SK-N-SH (cell line): ENCODE measurements around the gene WDR87. TPM values are rescaled to one million over a fixed set of nuclear protein-coding genes. Genes with fewer than 3 reads are reported as not detected.

ENCODE experiments used
- CTCF ChIA-PET: fragments of 300-600, 350-600 bp; formaldehyde crosslinking; extraction: SDS; loops from one replicate; lab custom pipeline; 2021; lab: Yijun Ruan, JAX
- POLR2A ChIA-PET: fragments of 350-600 bp; sonication (Branson Sonifier 250); formaldehyde crosslinking; extraction: SDS; loops from one replicate; lab custom pipeline; 2020; ENCODE audit warnings: antibody characterized with exemption, inconsistent platforms; lab: Yijun Ruan, JAX
- DNase-seq: peaks from one replicate; pipeline ENCODE4 v3.0.0; 2012
- H2AFZ ChIP-seq: fragments of 200-600 bp; sonication (generic); 2 replicates; pipeline ENCODE4 v1.8.1; 2016; ENCODE audit warnings: antibody characterized with exemption, mild to moderate bottlenecking, low read depth
- H3F3A ChIP-seq: fragments of 200-600 bp; sonication (generic); replicated peaks from 2 replicates; pipeline ENCODE3; 2016; ENCODE audit warnings: antibody characterized with exemption, mild to moderate bottlenecking; ENCODE audit not compliant: insufficient read depth
- H3K27ac ChIP-seq, 2 experiments: fragments of 200-500 bp in 1 of 2; fragments of 200-600 bp in 1 of 2; sonication (Bioruptor generic) in 1 of 2; sonication (generic), shearing (Covaris generic) in 1 of 2; 2 replicates each; pipeline versions ENCODE4 v1.5.1 to v1.6.1; 2014 to 2016; ENCODE audit warnings: low read depth in 2 of 2, inconsistent platforms in 1 of 2, low read length in 1 of 2, mild to moderate bottlenecking in 1 of 2, mixed read lengths in 1 of 2
- H3K27me3 ChIP-seq: fragments of 200-600 bp; sonication (generic), shearing (Covaris generic); 2 replicates; pipeline ENCODE4 v1.6.1; 2016; ENCODE audit warnings: mixed run types; ENCODE audit not compliant: insufficient read depth
- H3K36me3 ChIP-seq, 2 experiments: fragments of 200-500 bp in 1 of 2; fragments of 200-600 bp in 1 of 2; sonication (Bioruptor generic) in 1 of 2; sonication (generic) in 1 of 2; replicated peaks in 1 of 2; 2 replicates each; pipeline versions ENCODE3 to v1.5.1; 2014 to 2016; ENCODE audit warnings: low read length in 1 of 2, mild to moderate bottlenecking in 1 of 2; ENCODE audit not compliant: insufficient read depth in 2 of 2, control insufficient read depth in 1 of 2
- H3K4me1 ChIP-seq, 2 experiments: fragments of 200-500 bp in 1 of 2; fragments of 200-600 bp in 1 of 2; sonication (Bioruptor generic) in 1 of 2; sonication (generic), shearing (Covaris generic) in 1 of 2; 2 replicates each; pipeline versions ENCODE4 v1.5.1 to v1.6.1; 2014 to 2016; ENCODE audit warnings: low read depth in 1 of 2, low read length in 1 of 2, mixed run types in 1 of 2; ENCODE audit not compliant: insufficient read depth in 2 of 2, control insufficient read depth in 1 of 2
- H3K4me2 ChIP-seq: fragments of 200-600 bp; sonication (generic), shearing (Covaris generic); 2 replicates; pipeline ENCODE4 v1.6.1; 2017; ENCODE audit warnings: mixed run types
- H3K4me3 ChIP-seq, 2 experiments: fragments of 200-500 bp in 1 of 2; fragments of 200-600 bp in 1 of 2; sonication (Bioruptor generic) in 1 of 2; sonication (generic), shearing (Covaris generic) in 1 of 2; 2 replicates each; pipeline versions ENCODE4 v1.5.1 to v1.8.1; 2014 to 2016; ENCODE audit warnings: low read depth in 2 of 2, inconsistent platforms in 1 of 2, low read length in 1 of 2, mild to moderate bottlenecking in 1 of 2, mixed read lengths in 1 of 2, moderate library complexity in 1 of 2
- H3K79me2 ChIP-seq: fragments of 200-600 bp; sonication (generic); 2 replicates; pipeline ENCODE4 v1.8.1; 2017; ENCODE audit warnings: mild to moderate bottlenecking; ENCODE audit not compliant: insufficient read depth
- H3K9ac ChIP-seq: fragments of 200-600 bp; sonication (generic); 2 replicates; pipeline ENCODE4 v1.6.1; 2017; ENCODE audit warnings: mixed run types
- H3K9me2 ChIP-seq: fragments of 200-600 bp; sonication (generic); 2 replicates; pipeline ENCODE4 v1.6.1; 2017; ENCODE audit warnings: mixed run types
- H3K9me3 ChIP-seq: fragments of 200-600 bp; sonication (generic); 2 replicates; pipeline ENCODE4 v1.6.1; 2017; ENCODE audit warnings: mixed run types, mild to moderate bottlenecking, moderate library complexity
- H4K20me1 ChIP-seq: fragments of 200-600 bp; sonication (generic); 2 replicates; pipeline ENCODE4 v1.6.1; 2017; ENCODE audit warnings: mild to moderate bottlenecking, mixed run types; ENCODE audit not compliant: insufficient read depth
- CHD2 ChIP-seq: fragments of 150-350 bp; IDR thresholded peaks from 2 replicates; pipeline ENCODE4 v1.6.1; 2018; ENCODE audit warnings: low read length; ENCODE audit not compliant: partially characterized antibody
- EP300 ChIP-seq, 2 experiments: IDR thresholded peaks; 2 replicates each; pipeline versions ENCODE4 v1.4.0 to v1.6.1; 2012; ENCODE audit warnings: borderline replicate concordance in 1 of 2, low read depth in 1 of 2, low read length in 1 of 2
- EZH2phosphoT487 ChIP-seq: fragments of 200-600 bp; sonication (generic); IDR thresholded peaks from 2 replicates; pipeline ENCODE4 v1.6.1; 2017; ENCODE audit warnings: low read depth, mixed run types, mild to moderate bottlenecking, antibody characterized with exemption, moderate library complexity, borderline replicate concordance
- FOSL2 ChIP-seq: IDR thresholded peaks from 2 replicates; pipeline ENCODE4 v1.4.0; 2012; ENCODE audit warnings: low read depth, mild to moderate bottlenecking, moderate library complexity, borderline replicate concordance
- FOXJ3 ChIP-seq: sonication (generic); formaldehyde crosslinking; IDR thresholded peaks from 2 replicates; pipeline ENCODE4 v1.5.1; 2020; ENCODE audit warnings: mild to moderate bottlenecking, missing genetic modification reagents
- GATA2 ChIP-seq: sonication (generic); formaldehyde crosslinking; IDR thresholded peaks from 2 replicates; pipeline ENCODE4 v1.5.0; 2020; ENCODE audit warnings: mild to moderate bottlenecking, missing genetic modification reagents
- MXI1 ChIP-seq: IDR thresholded peaks from 2 replicates; pipeline ENCODE4 v1.6.1; 2012; ENCODE audit warnings: mild to moderate bottlenecking, low read depth, low read length, improper control_type of control experiment
- NFIC ChIP-seq: IDR thresholded peaks from 2 replicates; pipeline ENCODE4 v1.4.0; 2012; ENCODE audit warnings: borderline replicate concordance
- NRF1 ChIP-seq: IDR thresholded peaks from 2 replicates; pipeline ENCODE4 v1.6.1; 2012; ENCODE audit warnings: low read depth, mild to moderate bottlenecking, low read length
- PBX3 ChIP-seq: IDR thresholded peaks from 2 replicates; pipeline ENCODE4; 2012
- POLR2AphosphoS5 ChIP-seq: IDR thresholded peaks from 2 replicates; pipeline ENCODE4 v1.6.1; 2012; ENCODE audit warnings: low read depth, low read length
- RFX5 ChIP-seq: IDR thresholded peaks from 2 replicates; pipeline ENCODE4 v1.6.1; 2012; ENCODE audit warnings: mild to moderate bottlenecking, improper control_type of control experiment, low read length
- RXRA ChIP-seq: IDR thresholded peaks from 2 replicates; pipeline ENCODE4 v1.4.0; 2012; ENCODE audit warnings: low read depth, mild to moderate bottlenecking, borderline replicate concordance
- TAF1 ChIP-seq: IDR thresholded peaks from 2 replicates; pipeline ENCODE4 v1.6.1; 2012; ENCODE audit warnings: low read depth, mild to moderate bottlenecking, low read length, moderate library complexity, borderline replicate concordance
- TCF12 ChIP-seq: IDR thresholded peaks from 2 replicates; pipeline ENCODE4 v1.4.0; 2012
- WGBS: methylation state at CpG from one replicate; pipeline ENCODE4 v1.1.6; 2017; ENCODE audit warnings: low lambda C conversion rate; 5-methylcytosine and 5-hydroxymethylcytosine counted together
- polyA plus RNA-seq, 3 experiments: library from polyadenylated mRNA; depleted of rRNA; stranded (reverse); fragments of >200 nt; gene quantifications; 2 replicates each; pipeline ENCODE4 v1.2.3, GENCODE V29; 2012
- TF ChIP-seq, protein P1 (sequence below): IDR thresholded peaks from 2 replicates; pipeline ENCODE4 v1.6.1; 2012; ENCODE audit warnings: mild to moderate bottlenecking, low read depth, low read length, moderate library complexity

Gene WDR87
- polyA plus RNA-seq, 1 of the 3 experiments (the other 2 are of a cell fraction) = not detected

- no peak for TF ChIP-seq GATA2 (CRISPR knock-in tag)
- no peak for TF ChIP-seq TAF1
- no peak for TF ChIP-seq RFX5
- TF ChIP-seq, protein P1, sequence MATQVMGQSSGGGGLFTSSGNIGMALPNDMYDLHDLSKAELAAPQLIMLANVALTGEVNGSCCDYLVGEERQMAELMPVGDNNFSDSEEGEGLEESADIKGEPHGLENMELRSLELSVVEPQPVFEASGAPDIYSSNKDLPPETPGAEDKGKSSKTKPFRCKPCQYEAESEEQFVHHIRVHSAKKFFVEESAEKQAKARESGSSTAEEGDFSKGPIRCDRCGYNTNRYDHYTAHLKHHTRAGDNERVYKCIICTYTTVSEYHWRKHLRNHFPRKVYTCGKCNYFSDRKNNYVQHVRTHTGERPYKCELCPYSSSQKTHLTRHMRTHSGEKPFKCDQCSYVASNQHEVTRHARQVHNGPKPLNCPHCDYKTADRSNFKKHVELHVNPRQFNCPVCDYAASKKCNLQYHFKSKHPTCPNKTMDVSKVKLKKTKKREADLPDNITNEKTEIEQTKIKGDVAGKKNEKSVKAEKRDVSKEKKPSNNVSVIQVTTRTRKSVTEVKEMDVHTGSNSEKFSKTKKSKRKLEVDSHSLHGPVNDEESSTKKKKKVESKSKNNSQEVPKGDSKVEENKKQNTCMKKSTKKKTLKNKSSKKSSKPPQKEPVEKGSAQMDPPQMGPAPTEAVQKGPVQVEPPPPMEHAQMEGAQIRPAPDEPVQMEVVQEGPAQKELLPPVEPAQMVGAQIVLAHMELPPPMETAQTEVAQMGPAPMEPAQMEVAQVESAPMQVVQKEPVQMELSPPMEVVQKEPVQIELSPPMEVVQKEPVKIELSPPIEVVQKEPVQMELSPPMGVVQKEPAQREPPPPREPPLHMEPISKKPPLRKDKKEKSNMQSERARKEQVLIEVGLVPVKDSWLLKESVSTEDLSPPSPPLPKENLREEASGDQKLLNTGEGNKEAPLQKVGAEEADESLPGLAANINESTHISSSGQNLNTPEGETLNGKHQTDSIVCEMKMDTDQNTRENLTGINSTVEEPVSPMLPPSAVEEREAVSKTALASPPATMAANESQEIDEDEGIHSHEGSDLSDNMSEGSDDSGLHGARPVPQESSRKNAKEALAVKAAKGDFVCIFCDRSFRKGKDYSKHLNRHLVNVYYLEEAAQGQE = no peak
- no peak for TF ChIP-seq NFIC
- TF ChIP-seq PBX3 = no peak
- no peak for TF ChIP-seq EP300 (IDR thresholded peaks at IDR 0.05; ENCODE audit: borderline replicate concordance in 1 of 2, low read depth in 1 of 2, low read length in 1 of 2)
- no peak for TF ChIP-seq RXRA
- no peak for TF ChIP-seq TCF12
- no peak for TF ChIP-seq POLR2AphosphoS5
- TF ChIP-seq FOXJ3 (CRISPR knock-in tag) = no peak
- TF ChIP-seq CHD2 = no peak
- no peak for TF ChIP-seq NRF1
- no peak for TF ChIP-seq FOSL2
- no peak for TF ChIP-seq EZH2phosphoT487
- TF ChIP-seq MXI1 = no peak
- TF ChIP-seq, all 33 proteins: peak for 0
- H3K4me2 ChIP-seq = no peak overlapping the region
- no peaks in the 10 kb centered on the region for H3K27me3 ChIP-seq
- H3K9me2 ChIP-seq = no peaks in the 10 kb centered on the region
- peaks cover 0 to 5% of the 10 kb centered on the region in 2 experiments for H3K36me3 ChIP-seq
- 94% methylated on average over 5 of the region's 5 CpGs for WGBS
- H3F3A ChIP-seq = no peaks in the 10 kb centered on the region
- no peaks in the 10 kb centered on the region for H4K20me1 ChIP-seq
- no peaks in the 10 kb centered on the region; a peak in 1 of 4 replicates for H3K4me1 ChIP-seq
- no peak overlapping the region for H3K27ac ChIP-seq
- no peaks in the 10 kb centered on the region for H3K9me3 ChIP-seq
- CTCF ChIA-PET = no interaction called here
- H3K79me2 ChIP-seq = peaks cover 91% of the 10 kb centered on the region
- no peak for DNase-seq
- no peak overlapping the region for H2AFZ ChIP-seq
- H3K4me3 ChIP-seq = no peak overlapping the region
- H3K9ac ChIP-seq = no peak overlapping the region
- POLR2A ChIA-PET = interaction anchor here (0.7 kb wide), 1 partner anchor 120 kb away, joined by 4 read pairs; no protein-coding TSS in a partner anchor
These were observed 37.1 kb upstream of the WDR87 start for GRCh38 chr19:37943480-37943879.
